OCI-LY3 (cell line): Measurements from ENCODE around the gene KLHL41.
"Not testable (repeated sequence)": the region's sequence is repeated elsewhere in the genome, so short reads cannot be mapped to it uniquely, and the experiment has no call there.

Source experiments
- H2AFZ ChIP-seq: fragments of 200-600, 300-600 bp; shearing (Covaris generic); 2 replicates; pipeline ENCODE4 v1.6.0; 2014; ENCODE audit warnings: antibody characterized with exemption, low read depth, low read length
- H3K27ac ChIP-seq: fragments of 200-600, 300-600 bp; sonication (generic); 2 replicates; pipeline ENCODE4 v1.5.1; 2014; ENCODE audit warnings: mild to moderate bottlenecking, low read length, moderate library complexity, mixed read lengths
- H3K27me3 ChIP-seq: fragments of 200-600, 300-600 bp; sonication (generic); 2 replicates; pipeline ENCODE4 v1.6.1; 2014; ENCODE audit warnings: low read depth, low read length, mixed read lengths
- H3K36me3 ChIP-seq: fragments of 200-600, 300-600 bp; sonication (generic); replicated peaks from 2 replicates; pipeline ENCODE3; 2014; ENCODE audit warnings: low read depth, low read length, mixed read lengths
- H3K4me1 ChIP-seq: fragments of 300-600, 200-600 bp; sonication (generic); 2 replicates; pipeline ENCODE4 v1.6.1; 2014; ENCODE audit warnings: low read length, mixed read lengths
- H3K4me2 ChIP-seq: fragments of 200-600, 300-600 bp; sonication (generic); 2 replicates; pipeline ENCODE4 v1.6.1; 2014; ENCODE audit warnings: low read length, mixed read lengths
- H3K4me3 ChIP-seq: fragments of 300-600, 200-600 bp; sonication (generic); 2 replicates; pipeline ENCODE4 v1.5.1; 2014; ENCODE audit warnings: antibody characterized with exemption, mild to moderate bottlenecking, low read length, moderate library complexity
- H3K79me2 ChIP-seq: fragments of 300-600, 200-600 bp; shearing (Covaris generic); 2 replicates; pipeline ENCODE4 v1.6.1; 2014; ENCODE audit warnings: mild to moderate bottlenecking, low read length, mixed read lengths
- H3K9ac ChIP-seq: fragments of 300-600, 200-600 bp; shearing (Covaris generic); 2 replicates; pipeline ENCODE4 v1.6.0; 2014; ENCODE audit warnings: mild to moderate bottlenecking, low read length, moderate library complexity
- H3K9me3 ChIP-seq: fragments of 200-600, 300-600 bp; shearing (Covaris generic); 2 replicates; pipeline ENCODE4 v1.6.1; 2014; ENCODE audit warnings: low read length, mixed read lengths; ENCODE audit not compliant: insufficient read depth
- H4K20me1 ChIP-seq: fragments of 200-600, 300-600 bp; sonication (generic); 2 replicates; pipeline ENCODE4 v1.6.1; 2016; ENCODE audit warnings: low read length, mixed read lengths; ENCODE audit not compliant: insufficient read depth
- CTCF ChIP-seq: fragments of 200-600, 300-600 bp; sonication (generic); IDR thresholded peaks from 2 replicates; pipeline ENCODE4 v1.5.1; 2014; ENCODE audit warnings: antibody characterized with exemption, low read length, low read depth
- EZH2phosphoT487 ChIP-seq: fragments of 200-600 bp; shearing (Covaris generic); IDR thresholded peaks from 2 replicates; pipeline ENCODE4 v1.6.1; 2018; ENCODE audit warnings: antibody characterized with exemption, mixed run types, low read depth

The KLHL41 gene

GRCh38 chr2:169540146-169540545 lies 30.6 kb downstream of the KLHL41 start:
- TF ChIP-seq EZH2phosphoT487 (no peak), CTCF (no peak)
- no peak overlapping the region for H3K4me2 ChIP-seq
- no peaks in the 10 kb centered on the region for H3K79me2 ChIP-seq
- no peaks in the 10 kb centered on the region for H3K4me1 ChIP-seq
- peaks cover 22% of the 10 kb centered on the region for H3K36me3 ChIP-seq
- H3K9ac ChIP-seq: no peak overlapping the region
- H3K27me3 ChIP-seq: no peaks in the 10 kb centered on the region
- H4K20me1 ChIP-seq: no peaks in the 10 kb centered on the region
- no peaks in the 10 kb centered on the region for H3K9me3 ChIP-seq
- H3K27ac ChIP-seq: no peak overlapping the region
- H2AFZ ChIP-seq: no peak overlapping the region
- no peak overlapping the region for H3K4me3 ChIP-seq

DNA sequence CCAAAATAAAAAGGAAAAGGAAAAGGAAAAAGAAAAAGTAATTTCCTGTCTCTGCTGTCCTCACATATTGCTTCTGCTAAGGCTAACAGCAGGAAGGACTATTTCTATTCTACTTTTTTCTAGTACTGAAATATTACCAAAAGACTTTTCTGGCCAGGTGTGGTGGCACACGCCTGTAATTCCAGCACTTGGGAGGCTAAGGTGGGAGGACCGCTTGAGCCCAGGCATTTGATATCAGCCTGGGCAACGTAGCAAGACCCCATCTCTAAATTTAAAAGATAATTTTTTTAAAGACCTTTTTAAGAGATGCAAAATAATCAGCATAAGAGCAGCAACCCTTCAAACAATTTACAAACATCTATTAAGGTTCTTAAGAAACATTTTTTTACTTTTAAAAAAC lies 32.9 kb downstream of the KLHL41 start:
- Histone ChIP-seq H3K79me2 (no peaks in the 10 kb centered on the region), H3K9ac (no peak overlapping the region), H2AFZ (no peak overlapping the region), H3K9me3 (no peaks in the 10 kb centered on the region), H3K4me2 (no peak overlapping the region), H3K4me3 (no peak overlapping the region), H4K20me1 (no peaks in the 10 kb centered on the region), H3K4me1 (no peaks in the 10 kb centered on the region), H3K27ac (no peak overlapping the region), H3K36me3 (peaks cover 23% of the 10 kb centered on the region), H3K27me3 (no peaks in the 10 kb centered on the region)
- TF ChIP-seq CTCF: no peak
- TF ChIP-seq EZH2phosphoT487: no peak

DNA sequence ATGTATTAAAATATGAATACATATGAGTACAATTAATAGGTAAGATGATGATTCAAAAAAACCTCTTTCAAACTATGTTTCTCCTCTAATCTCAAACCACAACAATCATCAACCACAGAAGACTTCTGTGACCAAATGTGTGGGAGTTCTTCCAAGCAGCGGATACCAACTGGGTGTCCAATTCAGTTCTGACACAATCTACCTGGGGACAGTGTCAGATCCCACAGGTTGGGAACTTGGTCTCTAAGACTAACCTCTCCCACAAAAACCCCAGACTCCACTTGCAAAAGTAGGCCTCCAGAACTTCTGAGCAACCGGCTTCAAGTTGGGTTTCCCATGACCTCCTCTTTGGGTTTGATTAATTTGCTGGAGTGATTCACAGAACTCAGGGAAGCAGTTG lies 37.3 kb downstream of the KLHL41 start:
- H3K9me3 ChIP-seq: no peaks in the 10 kb centered on the region
- no peaks in the 10 kb centered on the region for H4K20me1 ChIP-seq
- no peak overlapping the region for H3K27ac ChIP-seq
- no peak overlapping the region for H3K4me2 ChIP-seq
- no peaks in the 10 kb centered on the region for H3K27me3 ChIP-seq
- H2AFZ ChIP-seq: no peak overlapping the region
- no peaks in the 10 kb centered on the region for H3K4me1 ChIP-seq
- no peak for TF ChIP-seq CTCF
- TF ChIP-seq EZH2phosphoT487: no peak
- peaks cover 26% of the 10 kb centered on the region for H3K36me3 ChIP-seq
- H3K9ac ChIP-seq: no peak overlapping the region
- no peak overlapping the region for H3K4me3 ChIP-seq
- H3K79me2 ChIP-seq: no peaks in the 10 kb centered on the region

- Histone ChIP-seq H3K36me3 (peaks cover 38% of the 10 kb centered on the region), H3K4me1 (no peaks in the 10 kb centered on the region), H3K79me2 (peaks cover 5% of the 10 kb centered on the region; the same call in 1 of the 2 replicates), H3K4me2 (no peak overlapping the region), H2AFZ (no peak overlapping the region), H4K20me1 (no peaks in the 10 kb centered on the region), H3K27ac (no peak overlapping the region), H3K4me3 (no peak overlapping the region), H3K9me3 (peaks cover 4% of the 10 kb centered on the region; the same call in 1 of the 2 replicates), H3K9ac (no peak overlapping the region), H3K27me3 (no peaks in the 10 kb centered on the region)
- TF ChIP-seq EZH2phosphoT487 (no peak), CTCF (no peak)
Measured at GRCh38 chr2:169561364-169561763, 51.9 kb downstream of the KLHL41 start.

- H3K4me2 ChIP-seq: not testable (repeated sequence)
Measured at GRCh38 chr2:169562084-169562483, 52.6 kb downstream of the KLHL41 start.

More at GRCh38 chr2:169562084-169562483, 52.6 kb downstream of the KLHL41 start:
- H3K9ac ChIP-seq, H2AFZ ChIP-seq, H3K27me3 ChIP-seq, H3K9me3 ChIP-seq, H3K27ac ChIP-seq, H3K4me3 ChIP-seq, H4K20me1 ChIP-seq, H3K79me2 ChIP-seq, H3K4me1 ChIP-seq: not testable (repeated sequence)
- H3K36me3 ChIP-seq: peaks cover 38% of the 10 kb centered on the region
